Stimulated activated CD4-positive, alpha-beta T cell treated with anti-CD3 and anti-CD28 coated beads, Interleukin-1b, Interleukin-23, amount 100 ng/mL, for 24 hours (primary cell): ENCODE data around the gene DRG2.

Experiments
- DNase-seq, 4 experiments: peaks; one replicate each; pipeline ENCODE4 v3.0.0-alpha.2; 2020; ENCODE audit warnings: low read depth in 4 of 4, low spot score in 1 of 4

The DRG2 gene

DNA sequence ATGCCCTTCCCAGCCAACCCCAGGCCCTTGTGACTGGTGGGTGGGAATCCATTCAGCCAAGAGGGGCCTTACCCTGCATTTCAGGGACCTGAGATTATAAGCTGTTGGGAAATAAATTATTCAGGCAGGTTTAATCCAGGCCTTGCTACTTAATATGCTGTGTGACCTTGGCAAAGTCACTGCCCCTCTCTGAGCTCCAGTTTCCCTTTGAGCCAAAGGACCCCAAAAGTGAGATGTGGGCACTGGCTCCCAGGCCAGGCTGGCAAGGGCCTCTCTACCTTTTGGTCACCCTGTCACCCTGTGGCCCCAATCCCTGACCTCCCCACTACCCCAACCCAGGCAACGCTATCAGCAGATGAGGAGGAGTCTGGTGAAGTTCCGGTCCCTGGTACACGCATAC lies 54.7 kb downstream of the DRG2 start:
- DNase-seq, result no peak

DNA sequence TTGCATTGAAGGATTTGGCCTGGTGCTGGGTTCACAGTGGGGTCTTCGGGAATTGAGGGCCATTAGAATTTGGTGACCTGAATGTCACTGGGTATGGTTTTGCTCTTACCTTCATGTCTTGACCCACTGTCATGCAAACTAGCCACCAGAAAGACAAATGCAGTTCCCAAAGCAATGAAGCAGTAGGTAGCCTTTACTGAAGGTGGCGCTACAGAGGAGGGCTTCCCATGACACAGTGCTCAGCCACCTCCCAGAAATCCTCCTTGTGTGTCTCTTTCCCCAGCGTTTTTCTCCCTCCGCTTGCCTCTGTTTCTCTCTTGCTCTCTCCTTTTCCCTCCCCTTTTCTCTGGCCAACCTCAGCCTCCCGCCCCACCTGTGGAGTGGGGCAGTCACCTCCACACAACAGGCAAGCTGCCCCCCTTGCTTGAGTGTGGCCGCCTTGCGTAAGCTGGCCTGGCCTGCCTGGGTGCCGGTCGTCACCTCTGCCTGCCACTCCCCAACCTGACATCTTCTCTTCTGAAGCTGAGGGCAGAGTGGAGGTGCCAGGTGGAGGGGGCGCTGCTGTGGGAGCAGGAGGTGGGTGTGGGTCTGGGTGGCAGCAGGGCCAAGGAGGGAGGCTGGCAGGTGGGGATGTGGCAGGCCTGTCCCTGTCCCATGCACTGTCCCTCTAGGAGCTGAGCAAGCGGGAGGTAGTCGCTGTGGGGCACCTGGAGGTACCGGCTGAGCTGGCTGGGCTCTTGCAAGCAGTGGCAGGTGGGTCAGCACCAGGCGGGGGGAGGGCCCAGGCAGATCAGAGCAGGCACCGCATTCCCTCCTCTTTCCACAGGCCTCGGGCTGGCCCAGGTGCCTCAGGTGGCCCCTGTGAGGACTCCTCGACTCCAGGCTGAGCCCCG lies 55.5 kb downstream of the DRG2 start:
- DNase-seq, result no peak

DNA sequence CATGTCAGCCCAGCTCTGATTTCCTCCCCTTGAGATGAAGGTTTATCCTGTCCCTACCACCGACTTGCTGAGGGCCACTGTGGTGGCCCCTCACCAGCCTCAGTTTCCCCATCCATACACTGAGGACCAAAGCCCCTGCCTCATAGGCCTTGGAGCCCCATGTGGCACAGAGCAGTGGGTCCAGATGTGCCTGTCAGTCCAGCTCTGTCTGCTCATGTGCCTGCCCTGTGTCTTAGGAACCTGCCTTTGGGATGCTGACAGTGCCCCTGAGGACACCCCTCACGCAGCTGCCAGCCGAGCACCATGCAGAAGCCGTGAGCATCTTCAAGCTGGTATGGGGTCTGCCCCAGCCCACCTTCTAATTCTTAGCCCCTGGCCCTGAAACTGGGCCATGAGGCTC lies 56.5 kb downstream of the DRG2 start:
- no peak for DNase-seq

DNA sequence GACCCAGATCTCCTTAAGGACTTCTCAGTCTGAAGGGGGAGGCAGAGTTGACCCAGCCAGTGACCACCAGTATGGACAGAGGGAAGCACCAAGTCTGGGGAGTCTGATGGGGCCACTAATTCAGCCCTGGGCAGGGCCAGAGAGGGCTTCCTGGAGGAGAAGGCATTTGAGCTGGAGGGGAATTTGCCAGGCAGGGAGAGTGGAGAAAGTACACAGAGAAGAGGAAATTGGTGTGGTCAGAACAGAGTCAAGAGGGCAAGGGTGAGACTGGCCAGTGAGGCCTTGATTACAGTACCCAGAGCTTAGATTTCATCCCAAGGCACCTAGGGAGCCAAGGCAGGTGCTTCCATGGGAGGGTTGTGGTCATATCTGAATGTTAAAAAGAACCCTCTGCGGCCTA lies 57.1 kb downstream of the DRG2 start:
- DNase-seq, result no peak

DNA sequence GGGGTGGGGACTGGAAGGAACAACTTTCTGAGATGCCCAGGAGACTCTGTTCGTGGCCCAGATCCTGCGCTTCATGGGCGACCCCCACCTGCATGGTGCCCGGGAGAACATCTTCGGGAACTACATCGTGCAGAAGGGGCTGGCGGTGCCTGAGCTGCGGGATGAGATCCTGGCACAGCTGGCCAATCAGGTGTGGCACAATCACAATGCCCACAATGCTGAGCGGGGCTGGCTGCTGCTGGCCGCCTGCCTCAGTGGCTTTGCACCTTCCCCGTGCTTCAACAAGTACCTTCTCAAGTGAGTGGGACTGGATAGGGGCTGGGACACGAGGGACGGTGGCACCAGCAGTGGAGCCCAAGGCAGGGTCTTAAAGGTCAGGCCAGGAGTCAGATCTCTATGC lies 58.1 kb downstream of the DRG2 start:
- no peak for DNase-seq

DNA sequence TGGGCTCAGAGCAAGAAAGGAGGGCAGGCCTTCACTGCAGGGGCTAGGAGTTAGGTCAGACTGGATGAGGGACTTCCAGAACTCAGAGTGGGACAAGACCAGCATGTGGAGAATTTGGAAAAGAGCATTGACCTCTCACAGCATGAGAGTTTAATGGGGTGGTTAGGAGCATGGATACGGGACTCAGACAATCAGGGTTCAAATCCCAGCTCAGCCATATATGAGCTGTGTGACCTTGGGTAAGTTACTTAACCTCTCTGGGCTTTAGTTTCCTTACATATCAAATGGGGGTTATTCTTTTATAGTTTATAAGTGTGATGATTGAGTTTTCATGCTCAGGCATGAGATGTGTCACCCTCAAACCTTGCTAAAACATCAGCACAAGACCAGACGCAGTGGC lies 58.5 kb downstream of the DRG2 start:
- DNase-seq, result no peak

DNA sequence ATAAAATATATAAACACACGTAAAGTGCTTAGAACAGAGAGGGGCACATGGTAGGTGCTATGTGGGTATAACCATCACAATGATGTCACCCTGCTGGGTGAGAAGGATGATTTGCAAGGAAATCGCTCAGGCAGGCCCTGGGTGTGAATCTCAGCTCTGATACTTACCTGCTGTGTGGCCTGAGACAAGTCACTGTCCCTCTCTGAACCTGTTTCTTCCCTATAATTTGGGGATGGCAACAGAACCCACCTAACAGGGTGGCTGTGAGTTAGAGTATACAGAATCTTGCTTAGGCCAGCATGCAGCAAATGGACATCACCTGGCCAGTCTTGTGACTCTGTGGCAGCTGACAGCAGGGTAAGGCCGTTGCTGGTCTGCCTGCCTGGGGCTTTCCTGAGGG lies 59.2 kb downstream of the DRG2 start:
- DNase-seq, result no peak

DNA sequence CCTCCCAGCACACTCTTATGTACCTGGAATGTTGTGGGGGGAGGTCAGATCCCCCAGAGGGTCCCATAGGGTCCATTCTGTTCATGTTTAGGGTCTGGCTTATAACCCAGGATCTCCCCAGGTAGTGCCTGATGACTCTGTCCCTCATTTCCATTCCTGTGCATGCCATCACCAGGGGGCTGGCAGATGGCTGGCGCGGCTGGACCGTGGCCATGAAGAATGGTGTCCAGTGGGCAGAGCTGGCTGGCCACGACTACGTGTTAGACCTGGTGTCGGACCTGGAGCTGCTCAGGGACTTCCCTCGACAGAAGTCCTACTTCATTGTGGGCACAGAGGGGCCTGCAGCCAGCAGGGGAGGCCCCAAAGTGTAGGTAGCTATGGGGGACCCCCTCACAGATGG lies 60.8 kb downstream of the DRG2 start:
- no peak for DNase-seq

DNA sequence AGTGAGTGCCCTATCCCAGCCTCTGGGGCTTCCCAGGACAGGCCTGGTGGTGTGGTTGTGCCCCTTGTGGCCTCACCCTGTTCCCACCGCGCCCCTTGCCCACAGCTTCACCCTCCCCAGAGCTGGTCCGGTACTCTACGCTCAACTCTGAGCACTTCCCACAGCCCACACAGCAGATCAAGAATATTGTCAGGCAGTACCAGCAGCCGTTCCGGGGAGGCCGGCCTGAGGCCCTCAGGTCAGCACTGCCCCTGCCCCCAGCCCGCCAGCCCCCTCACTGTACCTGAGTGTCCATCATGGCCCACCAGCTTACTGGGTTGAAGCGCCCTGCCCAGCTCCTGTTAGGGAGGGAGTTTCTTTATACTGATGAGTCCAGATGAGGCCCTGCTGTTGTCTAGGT lies 63.5 kb downstream of the DRG2 start:
- no peak for DNase-seq

DNA sequence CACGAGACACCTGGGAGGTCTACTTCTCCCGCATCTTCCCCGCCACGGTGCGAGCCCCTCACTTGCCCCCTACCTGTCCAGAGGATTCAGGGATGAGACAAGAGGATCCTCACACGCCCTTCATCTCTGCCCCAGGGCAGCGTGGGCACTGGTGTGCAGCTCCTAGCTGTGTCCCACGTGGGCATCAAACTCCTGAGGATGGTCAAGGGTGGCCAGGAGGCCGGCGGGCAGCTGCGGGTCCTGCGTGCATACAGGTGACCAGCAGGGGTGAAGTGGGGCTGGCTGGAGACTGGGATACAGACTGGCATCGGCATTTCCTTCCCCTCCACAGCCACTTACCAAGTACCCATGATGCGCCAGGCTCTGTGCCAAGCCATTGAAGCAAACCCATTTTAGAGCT lies 67.4 kb downstream of the DRG2 start:
- DNase-seq, result no peak

DNA sequence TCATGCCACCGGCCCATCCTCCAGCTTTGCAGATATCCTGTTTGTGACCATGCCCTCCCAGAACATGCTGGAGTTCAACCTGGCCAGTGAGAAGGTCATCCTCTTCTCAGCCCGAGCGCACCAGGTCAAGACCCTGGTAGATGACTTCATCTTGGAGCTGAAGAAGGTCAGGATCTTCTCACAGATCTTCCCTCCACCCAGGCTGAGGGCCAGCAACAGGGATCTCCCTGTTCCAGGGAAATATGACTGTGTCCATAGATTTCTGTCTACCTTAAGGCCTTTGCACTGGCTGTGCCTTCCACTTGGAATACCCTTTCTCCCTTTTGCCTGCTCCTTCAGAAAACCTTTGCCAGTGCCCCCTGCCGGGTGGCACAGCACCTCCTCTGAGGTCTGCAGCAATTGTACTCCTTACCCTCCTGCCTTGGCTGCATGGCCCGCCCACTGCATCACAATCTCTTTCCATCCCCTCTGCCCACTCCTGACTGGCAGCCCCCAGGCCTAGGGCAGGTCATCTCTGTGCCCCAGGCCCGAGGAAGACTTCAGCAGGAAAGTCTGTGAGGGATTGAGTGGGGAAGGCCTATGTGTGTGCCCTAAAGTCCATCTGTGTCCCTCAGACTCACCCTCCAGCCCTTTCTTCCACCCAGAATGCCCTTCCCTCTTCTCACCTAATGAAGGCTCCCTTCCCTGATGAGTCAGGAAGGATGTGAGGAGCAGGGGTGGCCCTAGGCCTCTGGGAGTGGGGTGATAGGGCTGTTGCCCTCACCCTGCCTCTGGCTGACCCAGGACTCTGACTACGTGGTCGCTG lies 68.6 kb downstream of the DRG2 start:
- DNase-seq, result no peak

DNA sequence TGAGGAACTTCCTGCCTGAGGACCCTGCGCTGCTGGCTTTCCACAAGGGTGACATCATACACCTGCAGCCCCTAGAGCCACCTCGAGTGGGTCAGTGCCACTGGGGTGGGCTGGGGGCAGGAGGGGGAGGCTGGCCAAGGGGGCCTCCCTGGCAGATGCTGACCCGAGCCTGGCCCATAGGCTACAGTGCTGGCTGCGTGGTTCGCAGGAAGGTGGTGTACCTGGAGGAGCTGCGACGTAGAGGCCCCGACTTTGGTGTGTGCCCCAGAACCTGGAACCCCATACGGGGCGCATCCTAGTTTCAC lies 69.2 kb downstream of the DRG2 start:
- DNase-seq, result no peak
